BE2C (cell line): ENCODE data around the gene SFTPA1.
"Not testable (repeated sequence)": the region's sequence is repeated elsewhere in the genome, so short reads cannot be mapped to it uniquely, and the experiment has no call there.

ENCODE experiments used
- DNase-seq: peaks from one replicate; pipeline ENCODE4 v3.0.0-alpha.2; 2020
- H3K27me3 ChIP-seq: fragments of 250-450 bp; sonication (Bioruptor Pico); 2 replicates; pipeline ENCODE4 v1.5.1; 2020; ENCODE audit warnings: mild to moderate bottlenecking
- H3K36me3 ChIP-seq: fragments of 250-450 bp; sonication (Bioruptor Pico); 2 replicates; pipeline ENCODE4 v1.5.1; 2020; ENCODE audit warnings: mild to moderate bottlenecking
- H3K4me1 ChIP-seq: fragments of 250-450 bp; sonication (Bioruptor Pico); 2 replicates; pipeline ENCODE4 v1.5.1; 2020
- H3K4me3 ChIP-seq: 2 replicates; pipeline ENCODE4 v1.5.1; 2011; ENCODE audit warnings: low read depth, low read length
- H3K9me3 ChIP-seq: fragments of 250-450 bp; sonication (Bioruptor Pico); 2 replicates; pipeline ENCODE4 v1.5.1; 2020
- CTCF ChIP-seq: IDR thresholded peaks from 2 replicates; pipeline ENCODE4 v1.5.1; 2012; ENCODE audit warnings: mild to moderate bottlenecking, low read depth, low read length

Gene SFTPA1

GRCh38 chr10:79588800-79589199 is 21.9 kb upstream of the SFTPA1 start:
- no peaks in the 10 kb centered on the region for H3K9me3 ChIP-seq
- no peaks in the 10 kb centered on the region for H3K4me1 ChIP-seq
- no peak for DNase-seq
- 0 out of 2 replicates have a peak, but pooled peaks cover 5% of the 10 kb centered on the region for H3K27me3 ChIP-seq
- no peak overlapping the region for H3K4me3 ChIP-seq
- no peaks in the 10 kb centered on the region for H3K36me3 ChIP-seq
- no peak for TF ChIP-seq CTCF

GRCh38 chr10:79593377-79593776 is 17.4 kb upstream of the SFTPA1 start:
- Histone ChIP-seq H3K9me3 (no peaks in the 10 kb centered on the region), H3K36me3 (no peaks in the 10 kb centered on the region), H3K27me3 (peaks cover 5% of the 10 kb centered on the region; the same call in 1 of the 2 replicates), H3K4me1 (no peaks in the 10 kb centered on the region), H3K4me3 (no peak overlapping the region)
- no peak for DNase-seq
- no peak for TF ChIP-seq CTCF

- H3K36me3 ChIP-seq, DNase-seq, H3K4me1 ChIP-seq, H3K9me3 ChIP-seq, H3K4me3 ChIP-seq, H3K27me3 ChIP-seq: not testable (repeated sequence)
Measured at GRCh38 chr10:79594565-79594964, 16.2 kb upstream of the SFTPA1 start.

GRCh38 chr10:79595510-79595909 is 15.2 kb upstream of the SFTPA1 start:
- Histone ChIP-seq H3K4me1 (no peaks in the 10 kb centered on the region), H3K4me3 (no peak overlapping the region), H3K27me3 (peaks cover 6% of the 10 kb centered on the region), H3K36me3 (no peaks in the 10 kb centered on the region), H3K9me3 (no peaks in the 10 kb centered on the region)
- no peak for DNase-seq
- TF ChIP-seq CTCF = no peak

- H3K9me3 ChIP-seq, H3K36me3 ChIP-seq, H3K27me3 ChIP-seq, H3K4me1 ChIP-seq, H3K4me3 ChIP-seq, DNase-seq: not testable (repeated sequence)
Measured at GRCh38 chr10:79599644-79600043, 11.1 kb upstream of the SFTPA1 start.

- Histone ChIP-seq H3K36me3 (no peaks in the 10 kb centered on the region), H3K4me3 (no peak overlapping the region), H3K9me3 (no peaks in the 10 kb centered on the region), H3K4me1 (no peaks in the 10 kb centered on the region), H3K27me3 (peaks cover 7% of the 10 kb centered on the region; the same call in 1 of the 2 replicates)
- no peak for TF ChIP-seq CTCF
- no peak for DNase-seq
Measured at GRCh38 chr10:79601939-79602338, 8.8 kb upstream of the SFTPA1 start.

- Histone ChIP-seq H3K36me3 (no peaks in the 10 kb centered on the region), H3K4me3 (no peak overlapping the region), H3K9me3 (no peaks in the 10 kb centered on the region), H3K27me3 (peaks cover 9% of the 10 kb centered on the region; the same call in 1 of the 2 replicates), H3K4me1 (no peaks in the 10 kb centered on the region)
- no peak for DNase-seq
- no peak for TF ChIP-seq CTCF
Measured at GRCh38 chr10:79602953-79603352, 7.8 kb upstream of the SFTPA1 start.
